Eye (tissue), 1 donor: Measurements from ENCODE around the gene SUCNR1.
"Not testable (repeated sequence)": the region's sequence is repeated elsewhere in the genome, so short reads cannot be mapped to it uniquely, and the experiment has no call there.

Experiments used
- DNase-seq: peaks from one replicate; pipeline ENCODE4 v3.0.0-alpha.2; 2015

The SUCNR1 gene, protein sequence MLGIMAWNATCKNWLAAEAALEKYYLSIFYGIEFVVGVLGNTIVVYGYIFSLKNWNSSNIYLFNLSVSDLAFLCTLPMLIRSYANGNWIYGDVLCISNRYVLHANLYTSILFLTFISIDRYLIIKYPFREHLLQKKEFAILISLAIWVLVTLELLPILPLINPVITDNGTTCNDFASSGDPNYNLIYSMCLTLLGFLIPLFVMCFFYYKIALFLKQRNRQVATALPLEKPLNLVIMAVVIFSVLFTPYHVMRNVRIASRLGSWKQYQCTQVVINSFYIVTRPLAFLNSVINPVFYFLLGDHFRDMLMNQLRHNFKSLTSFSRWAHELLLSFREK

DNA sequence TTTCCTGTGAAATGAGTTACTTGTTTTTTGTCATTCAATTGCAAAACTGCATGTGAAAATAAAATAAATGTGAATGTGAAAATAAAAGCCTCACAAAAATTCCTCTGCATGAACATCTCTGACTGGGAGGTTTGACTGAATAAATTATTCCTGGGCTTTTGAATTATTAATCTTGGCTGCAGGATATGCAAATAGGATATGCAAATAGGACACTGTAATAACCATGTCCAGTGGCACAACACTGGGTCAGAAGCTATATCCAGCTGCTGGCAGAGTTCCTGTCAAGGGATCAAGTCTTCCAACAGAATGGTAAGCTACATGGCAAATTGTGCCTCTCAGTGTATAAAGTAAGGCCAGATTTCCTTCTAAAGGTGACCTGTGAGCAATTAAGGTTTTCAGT is at the start of gene SUCNR1:
Gene SUCNR1 (plus strand): TSS at position 246 of the 400 bp plus-strand sequence. CDS start 6,250 bp downstream, outside the sequence.
- DNase-seq: no peak

DNA sequence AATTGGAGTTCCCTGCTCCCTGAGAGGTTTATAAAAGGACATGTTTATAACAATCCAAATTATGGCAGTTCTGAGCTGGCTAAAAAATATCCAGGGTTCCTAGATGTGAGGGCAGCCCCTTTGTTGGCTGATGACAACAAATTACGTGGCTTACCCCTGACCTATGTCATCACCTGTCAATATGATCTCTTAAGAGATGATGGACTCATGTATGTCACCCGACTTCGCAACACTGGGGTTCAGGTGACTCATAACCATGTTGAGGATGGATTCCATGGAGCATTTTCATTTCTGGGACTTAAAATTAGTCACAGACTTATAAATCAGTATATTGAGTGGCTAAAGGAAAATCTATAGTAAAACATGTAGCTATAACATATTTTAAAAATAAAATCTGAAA is 45.6 kb upstream of the SUCNR1 start:
- no peak for DNase-seq

DNA sequence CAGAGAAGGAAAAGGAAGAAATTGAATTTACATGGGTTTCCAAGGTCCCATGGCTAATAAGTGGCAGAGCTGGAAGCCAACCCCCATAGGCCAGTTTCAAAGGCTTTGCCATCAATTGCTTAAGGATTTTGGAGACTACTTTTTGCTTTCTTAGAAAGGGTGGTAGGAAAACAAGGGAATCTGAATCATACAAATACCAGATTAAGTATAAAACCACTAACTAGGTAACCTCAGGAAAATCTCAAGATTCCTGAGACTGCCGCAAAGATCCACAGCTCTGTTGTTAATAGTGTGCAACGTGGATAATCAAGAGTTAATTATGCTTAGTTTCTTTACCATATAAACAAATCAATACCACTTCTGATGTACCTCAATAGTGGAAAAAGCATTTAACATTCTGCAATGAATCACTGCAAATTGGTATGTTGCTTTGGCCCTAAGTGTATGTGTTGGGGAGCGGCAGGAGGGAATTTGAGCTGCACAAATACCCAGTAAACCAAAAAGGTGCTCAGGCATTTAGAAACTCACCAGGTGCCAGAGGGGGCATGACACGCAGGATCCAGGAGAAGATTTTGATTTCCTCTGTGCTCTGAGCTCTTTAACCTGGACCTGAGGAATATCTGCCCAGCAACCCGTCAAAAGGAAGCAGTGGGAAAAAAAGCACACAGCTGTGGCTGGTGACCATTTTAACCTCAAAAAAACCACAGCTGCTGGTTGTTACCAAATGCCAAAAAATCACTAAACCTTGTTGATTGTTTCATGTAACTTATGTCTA is 37.5 kb upstream of the SUCNR1 start:
- no peak for DNase-seq

DNA sequence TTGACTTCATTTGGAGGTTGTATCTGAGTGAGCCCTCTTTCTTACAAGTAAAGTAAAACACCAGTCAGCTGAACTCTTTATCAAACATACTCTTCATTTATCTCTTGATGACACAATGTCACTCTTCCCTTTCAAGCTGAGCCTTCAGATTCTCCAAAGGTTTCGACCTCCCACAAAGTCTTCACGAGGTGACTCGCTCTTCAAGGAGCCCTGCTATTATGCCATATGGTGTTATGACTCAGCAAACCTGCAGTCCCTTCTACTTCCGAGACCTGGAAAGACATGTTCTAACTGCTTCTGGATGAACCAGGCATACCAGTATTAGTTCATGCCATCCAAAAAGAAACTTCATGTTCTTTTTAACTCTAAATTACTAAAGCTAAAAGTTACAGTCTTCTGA is 36.4 kb upstream of the SUCNR1 start:
- peak; percentile 30 for DNase-seq

DNA sequence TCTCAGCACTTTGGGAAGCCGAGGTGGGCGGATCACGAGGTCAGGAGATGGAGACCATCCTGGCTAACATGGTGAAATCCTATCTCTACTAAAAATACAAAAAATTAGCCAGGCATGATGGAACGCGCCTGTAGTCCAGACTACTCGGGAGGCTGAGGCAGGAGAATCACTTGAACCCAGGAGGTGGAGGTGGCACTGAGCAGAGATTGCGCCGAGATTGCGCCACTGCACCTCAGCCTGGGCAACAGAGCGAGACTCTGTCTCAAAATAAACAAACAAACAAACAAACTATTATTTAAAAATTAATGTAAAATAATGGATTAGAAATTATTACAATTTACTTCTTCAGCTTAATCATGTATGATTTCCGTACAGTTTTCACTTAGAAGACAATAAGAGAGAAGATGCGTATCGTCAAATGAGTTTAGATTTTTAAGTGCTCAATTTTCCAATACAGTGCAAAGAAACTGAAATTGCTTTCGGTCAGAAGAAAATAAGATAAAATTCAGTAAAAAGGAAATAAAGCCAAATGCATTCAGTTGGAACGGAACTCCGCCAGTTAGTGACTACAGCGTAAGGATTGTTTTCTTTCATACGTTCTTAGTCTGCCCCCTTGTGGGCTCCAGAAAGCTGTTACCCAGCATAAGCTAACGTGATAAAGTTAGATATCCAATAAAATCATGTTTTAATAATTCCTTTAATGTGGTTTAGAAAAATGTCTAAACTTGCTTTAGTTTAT is 34.7 kb upstream of the SUCNR1 start:
- peak; percentile 91 for DNase-seq

DNA sequence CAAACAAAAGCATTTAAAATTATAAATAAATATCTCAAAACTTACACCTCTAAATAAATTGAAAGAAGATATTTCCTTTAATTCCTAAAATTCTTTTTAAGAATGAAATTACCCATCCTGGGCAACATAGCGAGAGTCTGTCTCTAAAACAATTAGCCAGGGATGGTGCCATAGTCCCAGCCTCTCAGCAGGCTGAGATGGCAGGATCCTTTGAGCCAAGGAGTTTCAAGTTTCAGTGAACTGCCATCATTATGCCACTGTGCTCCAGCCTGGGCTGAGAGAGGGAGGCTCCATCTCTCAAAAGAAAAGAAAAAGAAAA is 34.2 kb upstream of the SUCNR1 start:
- DNase-seq: no peak

DNA sequence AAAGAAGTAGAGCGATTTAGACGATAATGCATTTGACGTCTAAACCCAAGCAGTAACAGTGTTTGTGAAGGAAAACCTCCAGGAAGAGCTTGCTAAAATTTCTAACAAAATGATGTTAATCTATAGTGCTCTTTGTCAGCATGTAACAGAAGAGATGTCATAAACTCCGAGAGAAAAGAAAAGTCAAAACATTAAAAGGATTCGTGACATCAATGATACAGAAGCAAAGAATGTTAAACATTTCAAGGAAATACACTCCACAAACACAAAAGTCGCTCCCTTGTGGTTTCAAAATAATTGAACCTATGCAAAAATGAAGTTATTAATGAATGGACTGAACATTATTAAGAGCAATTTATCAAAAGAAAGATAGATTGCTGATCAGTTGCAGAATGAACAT is 31.6 kb upstream of the SUCNR1 start:
- no peak for DNase-seq

DNA sequence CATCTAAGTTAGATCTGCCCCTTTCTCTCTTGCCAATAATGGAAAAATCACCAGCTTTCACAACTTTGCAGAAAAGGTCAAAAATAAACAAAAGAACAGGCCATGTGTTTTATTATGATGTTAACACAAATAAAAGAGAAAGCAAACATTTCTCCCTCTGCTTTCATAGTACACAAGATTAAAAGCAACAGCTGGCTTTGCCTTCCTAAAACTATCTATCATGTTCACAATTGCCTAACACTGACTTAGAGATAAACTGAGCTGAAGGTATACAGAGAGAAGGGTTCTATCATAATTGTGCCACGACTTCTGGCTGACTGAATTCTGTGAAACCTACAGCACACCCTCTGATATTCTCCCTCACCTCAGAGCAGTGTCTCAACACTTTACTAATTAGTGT is 30.2 kb upstream of the SUCNR1 start:
- no peak for DNase-seq

DNA sequence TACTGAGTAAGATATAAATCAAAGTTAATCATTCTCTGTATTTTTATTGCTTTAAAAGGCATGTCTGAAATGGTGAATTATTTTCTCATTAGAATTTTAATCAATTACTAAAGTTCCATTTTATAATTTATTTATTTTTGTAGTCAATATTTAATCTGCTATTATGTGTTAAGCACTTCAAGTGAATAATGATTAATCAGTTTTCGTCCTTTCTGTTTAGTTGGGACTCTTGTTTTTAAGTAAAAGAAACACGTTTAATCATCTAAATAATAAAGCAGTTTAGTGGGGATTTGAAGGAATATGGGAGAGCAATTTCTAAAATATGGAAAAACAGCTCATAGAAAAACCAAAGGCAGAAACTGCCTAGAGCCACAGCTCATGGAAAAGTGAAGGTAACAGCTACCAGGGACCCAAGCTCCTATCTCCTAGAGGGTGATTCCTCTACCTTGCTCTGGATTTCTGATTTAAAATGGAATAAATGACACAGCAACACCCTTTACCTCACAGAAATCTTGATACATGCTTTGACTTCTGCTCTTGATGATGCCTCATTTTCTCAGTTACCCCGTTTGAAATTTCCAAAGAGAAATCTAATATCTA is 28.0 kb upstream of the SUCNR1 start:
- DNase-seq: no peak

DNA sequence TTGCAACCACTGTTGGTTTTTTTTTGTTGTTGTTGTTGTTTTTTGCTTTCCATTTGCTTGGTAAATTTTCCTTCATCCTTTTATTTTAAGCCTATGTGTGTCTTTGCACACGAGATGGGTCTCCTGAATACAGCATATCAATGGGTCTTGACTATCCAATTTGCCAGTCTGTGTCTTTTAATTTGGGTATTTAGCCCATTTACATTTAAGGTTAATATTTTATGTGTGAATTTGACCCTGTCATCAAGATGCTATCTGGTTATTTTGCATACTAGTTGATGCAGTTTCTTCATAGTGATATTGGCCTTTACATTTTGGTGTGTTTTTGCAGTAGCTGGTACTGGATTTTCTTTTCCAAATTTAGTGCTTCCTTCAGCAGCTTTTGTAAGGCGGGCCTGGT is 23.4 kb upstream of the SUCNR1 start:
- DNase-seq: not testable (repeated sequence)

DNA sequence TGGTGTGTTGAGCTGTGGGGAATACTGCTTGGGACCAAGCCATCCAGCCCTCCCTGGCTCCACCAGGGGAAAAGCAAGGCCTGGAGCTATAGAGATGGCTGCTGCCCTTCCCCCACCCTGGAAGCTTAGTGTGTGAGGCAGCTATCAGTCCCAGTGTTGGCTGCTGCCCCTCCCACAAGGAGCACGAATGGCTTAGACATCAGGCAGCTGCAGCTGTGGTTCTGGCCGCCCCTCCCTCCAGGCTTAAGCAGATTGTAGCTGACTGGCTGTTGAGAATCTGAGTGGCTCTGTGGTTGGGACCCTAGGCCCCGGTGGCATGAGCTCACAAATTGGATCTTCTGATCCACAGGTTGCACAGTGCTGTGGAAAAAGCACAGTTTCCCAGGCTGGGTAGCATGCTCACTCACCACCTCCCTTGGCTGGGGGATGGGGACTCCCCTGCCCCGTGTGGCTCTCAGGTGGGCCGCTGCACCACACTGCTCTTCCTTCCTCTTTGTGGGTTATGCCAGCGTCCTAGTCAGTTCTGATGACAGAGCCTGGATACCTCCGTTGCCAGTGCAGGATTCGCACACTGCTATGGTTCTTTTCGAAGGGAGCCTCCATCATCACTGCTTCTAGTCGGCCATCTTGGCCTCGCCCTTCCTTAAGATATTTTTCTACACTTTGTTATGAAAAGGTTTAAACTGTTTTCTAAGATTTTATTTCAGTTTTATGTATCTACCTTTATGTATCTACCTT is 21.2 kb upstream of the SUCNR1 start:
- DNase-seq: no peak

DNA sequence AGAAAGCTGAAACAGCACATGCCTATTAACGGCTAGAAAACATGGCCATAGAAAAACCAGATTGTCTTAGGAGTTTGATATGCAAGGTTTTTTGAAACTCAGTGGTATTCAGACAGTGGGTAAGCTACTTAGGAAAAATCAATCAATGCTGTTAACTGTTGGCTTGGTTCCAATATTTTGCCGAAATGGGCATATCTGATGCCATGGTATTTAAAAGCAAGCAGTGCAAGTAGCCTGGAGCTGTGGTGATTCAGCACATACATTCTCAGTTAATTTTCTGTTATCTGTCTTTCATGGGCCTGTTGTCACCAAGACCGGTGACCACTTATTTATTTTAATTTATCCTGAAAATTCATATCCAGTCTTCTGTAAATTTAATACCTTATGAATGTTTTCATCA is 17.3 kb upstream of the SUCNR1 start:
- no peak for DNase-seq

DNA sequence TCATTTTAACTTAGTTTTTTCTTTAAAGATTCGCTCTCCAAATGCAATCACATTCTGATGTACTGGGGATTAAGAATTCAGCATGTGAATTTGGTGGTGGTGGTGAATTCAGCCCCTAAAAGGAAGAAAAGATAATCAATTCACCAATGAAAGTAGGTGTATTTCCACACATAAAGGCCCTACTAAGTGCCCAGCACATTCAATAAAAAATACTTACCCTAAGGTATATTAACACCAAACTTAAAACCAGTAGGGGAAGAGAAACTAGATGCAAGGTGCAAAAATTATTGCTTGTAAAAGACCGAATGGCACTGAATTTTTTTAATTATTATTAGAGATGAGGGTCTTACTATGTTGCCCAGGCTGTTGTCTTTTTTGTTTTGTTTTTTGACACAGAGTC is 16.8 kb upstream of the SUCNR1 start:
- DNase-seq: no peak

DNA sequence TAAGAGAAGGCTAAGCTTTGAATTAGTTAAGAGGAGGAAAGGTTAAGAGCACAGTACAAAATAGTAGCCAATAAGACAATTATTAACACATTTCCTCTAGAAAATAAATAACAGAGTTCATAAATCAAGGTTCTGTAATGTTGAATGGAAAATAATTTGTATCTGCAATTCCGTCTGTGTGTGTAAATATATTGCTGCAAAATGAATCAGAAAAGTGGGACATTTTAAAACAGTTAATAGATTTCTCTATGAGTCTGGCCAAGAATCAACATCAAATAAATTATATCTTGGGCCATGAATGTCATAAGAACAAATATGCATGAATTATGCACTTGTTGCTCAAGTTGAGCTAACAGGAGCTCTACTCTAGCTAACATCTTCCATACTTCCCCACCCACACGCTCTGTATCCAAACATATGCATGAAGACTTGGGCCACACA is 14.2 kb upstream of the SUCNR1 start:
- DNase-seq: no peak

DNA sequence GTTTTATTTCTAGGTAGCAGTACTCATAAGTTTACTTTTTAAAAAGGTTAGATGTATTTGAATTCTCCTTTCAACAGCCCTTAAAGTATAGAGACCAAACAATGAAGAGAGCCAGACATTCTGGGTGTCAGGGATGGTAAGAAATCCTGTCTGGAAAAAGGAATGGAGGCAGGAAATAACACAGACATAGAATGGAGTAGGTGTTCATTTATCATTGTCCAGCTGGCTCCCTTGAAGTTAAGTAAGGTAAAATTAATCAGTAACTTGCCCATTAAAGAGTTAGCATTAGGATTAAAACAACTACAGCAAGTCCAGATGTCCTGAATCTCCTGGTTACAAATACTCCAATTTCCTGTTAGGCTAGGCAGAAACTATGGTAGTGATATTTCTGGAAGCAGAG is 13.5 kb upstream of the SUCNR1 start:
- no peak for DNase-seq

DNA sequence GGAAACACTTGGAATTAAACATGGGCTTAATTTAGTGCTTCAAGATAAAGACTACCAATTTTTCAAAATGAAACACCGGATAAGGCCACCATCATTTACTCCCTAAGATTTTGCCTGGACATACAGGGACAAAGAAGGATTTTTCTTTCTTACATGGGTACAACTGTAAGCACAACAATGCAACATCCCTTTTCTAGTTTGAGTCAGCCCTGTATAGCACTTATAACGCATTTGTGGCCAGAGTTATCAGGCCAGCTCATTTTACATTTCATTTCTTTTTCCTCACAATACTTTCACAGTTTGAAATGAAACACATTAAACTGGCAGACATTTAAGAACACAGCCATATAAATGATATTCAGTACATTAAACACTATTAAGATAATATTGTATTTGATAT is 9.8 kb upstream of the SUCNR1 start:
- no peak for DNase-seq

DNA sequence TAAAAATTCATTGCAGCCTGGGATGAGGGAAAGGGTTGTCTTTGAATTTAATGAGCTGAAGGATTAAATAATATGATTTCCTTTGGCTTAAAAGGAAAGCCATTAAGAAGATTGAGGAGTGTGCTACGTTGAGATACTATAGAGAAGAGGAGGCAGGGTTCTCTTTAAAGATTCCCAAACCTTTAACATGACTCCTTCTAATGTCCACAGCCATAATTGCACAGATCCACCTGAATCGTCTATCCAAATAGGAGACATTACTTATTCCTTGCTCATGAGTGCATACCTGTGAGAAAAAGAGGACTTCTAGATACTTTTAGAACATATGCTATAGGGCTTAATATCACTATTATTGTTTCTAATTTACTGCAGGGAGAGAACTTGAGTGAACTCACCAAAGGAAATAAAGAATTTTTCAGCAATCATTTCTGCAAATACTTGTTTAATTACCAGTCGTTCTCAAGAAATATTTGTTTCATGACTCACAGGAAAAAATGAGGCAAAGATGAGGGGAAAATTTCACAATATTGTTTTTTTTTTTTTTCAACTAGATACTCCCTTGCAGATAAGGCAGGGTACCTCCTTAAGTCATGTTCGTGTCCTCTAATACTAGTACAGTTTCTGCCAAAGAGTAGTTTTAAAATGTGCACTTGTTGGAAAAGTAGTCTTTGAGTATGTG is 8.9 kb upstream of the SUCNR1 start:
- no peak for DNase-seq

DNA sequence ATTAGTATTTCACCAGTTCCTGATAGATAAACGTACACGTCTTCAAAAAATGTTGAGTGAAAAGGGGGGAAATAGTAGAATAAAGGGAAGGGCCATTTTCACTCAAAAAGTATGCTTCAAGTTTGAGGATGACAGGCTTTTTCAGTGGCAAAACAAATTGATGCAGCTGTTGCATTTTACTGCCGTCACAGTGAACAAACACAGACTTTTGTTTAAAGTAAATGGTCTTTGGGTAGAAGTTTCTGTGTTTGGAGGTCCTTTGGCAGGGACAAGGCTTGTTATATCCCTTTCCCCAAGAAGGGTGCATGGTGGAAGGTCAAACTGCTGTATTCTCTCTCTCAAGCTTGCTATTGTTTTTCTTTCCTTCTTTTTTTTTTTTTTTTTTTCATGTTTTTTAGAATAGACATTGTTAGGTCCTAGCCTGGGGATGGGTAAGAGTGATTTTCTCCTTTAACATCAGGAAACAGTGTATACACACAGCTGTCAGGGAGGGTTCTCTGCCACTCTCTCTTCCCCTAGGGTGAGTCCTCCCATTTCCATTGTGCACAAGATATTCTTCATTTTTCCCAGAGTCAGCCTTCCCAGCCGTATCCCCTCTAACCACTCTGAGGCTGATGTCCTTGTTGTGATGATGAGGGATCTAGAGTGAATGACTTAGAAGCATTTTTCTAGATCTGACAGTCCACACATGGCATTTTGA is 6.6 kb upstream of the SUCNR1 start:
- DNase-seq: peak; percentile 15

DNA sequence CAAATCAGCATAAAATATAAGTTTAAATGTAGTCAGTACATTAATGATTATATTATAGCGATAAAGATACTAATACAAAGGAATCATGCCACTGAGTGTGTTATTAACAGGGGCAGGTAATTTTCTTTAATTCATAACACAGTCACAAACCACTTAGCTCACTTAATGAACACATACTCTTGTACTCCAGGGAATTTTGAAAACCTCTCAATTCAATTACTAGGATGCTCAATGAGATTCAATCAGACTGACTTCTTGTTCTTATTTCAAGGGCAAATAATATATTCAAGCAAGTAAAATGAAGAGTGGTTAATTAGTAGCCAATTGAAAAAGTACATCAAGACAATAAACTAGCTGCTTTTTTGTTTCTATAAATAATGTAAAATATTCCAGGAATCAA is 5.8 kb upstream of the SUCNR1 start:
- no peak for DNase-seq

DNA sequence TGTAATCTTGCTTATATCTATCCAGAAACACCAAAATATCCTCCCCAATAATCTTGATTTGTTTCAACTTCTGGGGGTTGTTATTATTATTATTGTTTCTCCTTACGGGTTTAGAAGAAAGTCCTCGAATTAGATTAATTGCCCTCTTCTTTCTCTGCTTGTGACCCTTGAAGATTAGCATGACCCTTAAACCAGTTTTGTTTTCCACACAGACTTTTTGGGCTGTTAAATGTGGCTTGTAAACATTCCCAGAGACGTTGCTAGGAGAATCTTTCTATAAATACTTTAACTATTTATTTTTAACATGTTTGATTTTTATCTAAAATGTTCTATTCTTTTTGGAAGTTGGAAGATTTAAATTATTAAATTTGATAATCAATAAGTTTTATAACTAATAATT is 4.3 kb upstream of the SUCNR1 start:
- no peak for DNase-seq
